VCaP (cell line): ENCODE results near the gene NCOA1.

Experiments used
- H3K27ac ChIP-seq: fragments of 450-650 bp; 2 replicates; pipeline ENCODE4 v1.5.1; 2017
- TF ChIP-seq, protein P1 (sequence below): fragments of 450-650 bp; conservative IDR thresholded peaks from 2 replicates; pipeline ENCODE4 v1.5.1; 2017; ENCODE audit warnings: mild to moderate bottlenecking, moderate library complexity

Gene NCOA1

DNA sequence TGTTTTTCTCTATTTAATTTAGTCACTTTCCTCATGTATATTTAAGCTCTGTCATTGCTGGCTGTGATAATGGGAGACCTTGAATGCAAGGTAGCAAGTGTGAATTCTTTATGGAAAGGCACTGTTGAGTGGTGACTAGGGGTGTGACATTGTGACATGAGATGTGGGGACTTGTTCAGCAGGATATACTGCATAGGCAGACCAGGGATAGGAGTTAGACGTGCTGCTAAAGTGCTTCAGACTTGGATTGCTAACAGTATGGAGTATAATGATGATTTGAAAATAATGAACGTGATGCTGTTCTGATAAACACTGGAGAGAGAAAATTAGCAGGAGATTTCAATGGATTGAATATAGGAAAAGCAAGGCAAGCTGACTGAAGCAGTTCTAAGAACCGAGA, 135.1 kb downstream of the NCOA1 start:
- no peak overlapping the region for H3K27ac ChIP-seq

DNA sequence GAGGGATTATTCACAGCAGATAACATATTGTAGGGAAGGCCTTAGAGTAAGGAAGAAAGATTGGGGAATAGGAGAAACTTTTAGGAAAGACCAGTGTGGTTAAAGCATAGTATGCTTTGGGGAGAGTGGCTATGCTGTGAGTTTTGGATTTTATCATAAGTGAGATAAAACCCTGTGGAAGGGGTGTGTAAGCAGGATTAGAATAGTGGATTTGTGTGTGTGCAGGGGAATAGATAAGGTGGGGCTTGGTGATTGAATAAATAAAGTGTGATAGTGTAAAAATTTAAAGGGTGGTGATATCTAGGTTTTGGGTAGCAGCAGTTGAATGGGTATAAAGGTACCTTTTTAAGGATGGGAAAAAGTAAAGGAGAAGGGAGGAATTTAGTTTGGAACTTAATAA, 137.7 kb downstream of the NCOA1 start:
- H3K27ac ChIP-seq, result no peak overlapping the region
- TF ChIP-seq, protein P1, sequence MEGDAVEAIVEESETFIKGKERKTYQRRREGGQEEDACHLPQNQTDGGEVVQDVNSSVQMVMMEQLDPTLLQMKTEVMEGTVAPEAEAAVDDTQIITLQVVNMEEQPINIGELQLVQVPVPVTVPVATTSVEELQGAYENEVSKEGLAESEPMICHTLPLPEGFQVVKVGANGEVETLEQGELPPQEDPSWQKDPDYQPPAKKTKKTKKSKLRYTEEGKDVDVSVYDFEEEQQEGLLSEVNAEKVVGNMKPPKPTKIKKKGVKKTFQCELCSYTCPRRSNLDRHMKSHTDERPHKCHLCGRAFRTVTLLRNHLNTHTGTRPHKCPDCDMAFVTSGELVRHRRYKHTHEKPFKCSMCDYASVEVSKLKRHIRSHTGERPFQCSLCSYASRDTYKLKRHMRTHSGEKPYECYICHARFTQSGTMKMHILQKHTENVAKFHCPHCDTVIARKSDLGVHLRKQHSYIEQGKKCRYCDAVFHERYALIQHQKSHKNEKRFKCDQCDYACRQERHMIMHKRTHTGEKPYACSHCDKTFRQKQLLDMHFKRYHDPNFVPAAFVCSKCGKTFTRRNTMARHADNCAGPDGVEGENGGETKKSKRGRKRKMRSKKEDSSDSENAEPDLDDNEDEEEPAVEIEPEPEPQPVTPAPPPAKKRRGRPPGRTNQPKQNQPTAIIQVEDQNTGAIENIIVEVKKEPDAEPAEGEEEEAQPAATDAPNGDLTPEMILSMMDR, result no peak

More for the DNA sequence above, 135.1 kb downstream of the NCOA1 start:
- TF ChIP-seq, protein P1, result no peak

DNA sequence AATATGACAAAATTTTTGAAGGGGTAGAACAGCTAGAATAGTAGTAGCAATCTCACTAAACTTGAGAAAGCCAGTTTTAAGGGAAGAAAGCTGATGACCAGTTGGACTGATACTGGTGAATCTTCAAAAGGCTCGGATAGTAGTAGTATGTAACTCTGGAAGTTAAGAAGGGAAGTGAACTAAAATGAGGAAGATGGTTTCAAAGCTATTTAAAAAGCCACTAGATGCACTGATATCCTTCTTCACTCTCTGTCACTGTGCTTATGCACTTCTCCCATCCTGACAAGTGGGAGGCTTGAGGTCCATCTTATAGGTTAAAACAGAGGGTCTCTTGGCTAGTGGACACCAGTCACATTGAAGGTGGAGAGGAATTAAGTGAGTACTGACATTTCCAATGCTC, 141.1 kb downstream of the NCOA1 start:
- H3K27ac ChIP-seq, result no peak overlapping the region
- TF ChIP-seq, protein P1, result no peak

DNA sequence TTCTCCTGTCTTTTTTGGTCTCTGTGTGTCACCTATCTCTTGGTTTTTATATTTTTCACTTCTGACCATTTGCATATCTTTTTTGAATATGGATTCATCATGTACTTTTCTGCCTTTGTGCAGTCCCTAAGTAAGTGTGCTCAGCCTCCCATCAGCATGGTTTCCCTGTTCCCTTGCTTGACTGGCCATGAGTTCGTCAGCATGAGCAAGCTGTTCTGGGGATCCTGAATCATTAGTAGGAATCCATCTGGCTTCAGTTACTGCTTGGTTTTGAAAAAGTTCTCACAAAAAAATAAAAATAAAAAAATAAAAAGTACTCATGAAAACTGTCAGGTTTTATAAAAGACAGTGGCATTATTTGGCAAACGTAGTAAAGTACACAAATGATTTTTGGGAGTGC, 144.1 kb downstream of the NCOA1 start:
- H3K27ac ChIP-seq, result no peak overlapping the region
- TF ChIP-seq, protein P1, result no peak

DNA sequence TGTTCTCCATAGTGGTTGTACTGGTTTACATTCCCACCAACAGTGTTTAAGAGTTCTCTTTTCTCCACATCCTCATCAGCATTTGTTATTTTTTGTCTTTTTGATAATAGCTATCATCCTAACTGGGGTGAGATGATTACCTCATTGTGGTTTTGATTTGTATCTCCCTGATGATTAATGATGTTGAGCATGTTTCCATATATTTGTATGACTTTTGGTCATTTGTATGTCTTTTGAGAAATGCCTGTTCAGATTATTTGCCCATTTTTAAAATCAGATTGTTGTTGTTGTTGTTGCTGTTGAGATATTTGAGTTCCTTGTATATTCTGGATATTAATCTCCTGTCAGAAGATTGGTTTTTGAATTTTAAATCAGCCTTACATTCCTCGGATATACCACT, 147.5 kb downstream of the NCOA1 start:
- TF ChIP-seq, protein P1, result no peak

DNA sequence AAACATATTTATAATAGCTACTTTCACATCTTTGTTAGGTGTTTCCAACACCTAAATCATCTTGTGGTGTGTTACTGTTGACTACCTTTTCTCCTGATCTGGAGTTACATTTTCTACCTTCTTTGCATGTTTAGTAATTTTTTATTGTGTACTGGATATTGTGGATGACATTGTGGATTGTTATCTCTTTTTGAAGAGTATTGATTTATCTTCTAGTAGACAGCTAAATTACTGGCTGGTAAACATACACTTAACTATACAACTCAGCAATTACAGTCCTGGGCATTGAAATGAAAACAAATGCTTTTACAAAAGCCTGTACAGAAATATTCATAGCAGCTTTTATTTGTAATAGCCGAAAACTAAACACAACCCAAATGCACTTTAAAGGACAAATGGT, 151.3 kb downstream of the NCOA1 start:
- H3K27ac ChIP-seq, result no peak overlapping the region
- TF ChIP-seq, protein P1, result no peak

More for the DNA sequence above, 147.5 kb downstream of the NCOA1 start:
- no peak overlapping the region for H3K27ac ChIP-seq

DNA sequence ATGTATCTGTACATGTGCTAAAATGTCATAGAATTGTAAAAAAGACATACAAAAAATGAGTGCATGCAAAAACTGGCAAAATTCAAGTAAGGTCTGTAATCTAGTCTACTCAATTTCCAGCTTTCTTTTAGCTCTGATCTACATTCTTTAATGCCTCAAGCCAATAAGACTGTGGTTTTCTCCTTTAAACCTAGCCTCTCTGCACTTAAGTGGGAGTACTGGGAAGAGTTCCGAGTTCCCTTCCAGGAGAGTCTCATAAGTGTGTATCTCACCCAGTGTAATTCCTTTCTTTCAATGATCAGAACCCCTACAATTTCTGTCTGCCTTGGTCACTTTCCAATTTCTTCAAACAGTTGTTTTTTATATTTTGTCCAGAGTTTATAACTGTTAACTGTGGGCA, 152.0 kb downstream of the NCOA1 start:
- H3K27ac ChIP-seq, result no peak overlapping the region
- TF ChIP-seq, protein P1, result no peak

DNA sequence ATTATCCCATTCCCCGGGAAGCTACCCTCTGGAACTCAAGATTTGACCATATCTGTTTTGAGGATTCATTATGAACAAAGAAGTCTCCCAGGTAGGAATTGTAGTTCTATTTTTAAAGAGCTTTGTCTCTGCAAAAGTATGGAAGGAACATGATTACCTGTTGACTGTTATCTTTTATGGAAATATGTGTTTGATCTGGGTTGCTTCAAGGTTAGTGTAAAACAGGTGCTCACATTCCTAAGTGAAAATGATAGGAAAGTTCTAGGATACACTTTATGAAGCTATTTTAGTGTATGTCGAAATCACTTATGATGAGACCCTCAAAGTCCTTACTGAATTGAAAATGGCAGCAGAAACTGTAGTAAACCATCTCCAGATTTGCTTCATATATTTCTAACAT, 153.0 kb downstream of the NCOA1 start:
- TF ChIP-seq, protein P1, result no peak
- no peak overlapping the region for H3K27ac ChIP-seq
